Measurements from ENCODE around the gene SCARB1. TPM values are rescaled to one million over a fixed set of nuclear protein-coding genes. Genes with fewer than 3 reads are reported as not detected.

The SCARB1 gene
- total and polyA plus RNA-seq, 2 of the 13 experiments (the other 11 are each of a cell fraction or from before 2014, with no cell fraction given), result 63.4 to 160 TPM

DNA sequence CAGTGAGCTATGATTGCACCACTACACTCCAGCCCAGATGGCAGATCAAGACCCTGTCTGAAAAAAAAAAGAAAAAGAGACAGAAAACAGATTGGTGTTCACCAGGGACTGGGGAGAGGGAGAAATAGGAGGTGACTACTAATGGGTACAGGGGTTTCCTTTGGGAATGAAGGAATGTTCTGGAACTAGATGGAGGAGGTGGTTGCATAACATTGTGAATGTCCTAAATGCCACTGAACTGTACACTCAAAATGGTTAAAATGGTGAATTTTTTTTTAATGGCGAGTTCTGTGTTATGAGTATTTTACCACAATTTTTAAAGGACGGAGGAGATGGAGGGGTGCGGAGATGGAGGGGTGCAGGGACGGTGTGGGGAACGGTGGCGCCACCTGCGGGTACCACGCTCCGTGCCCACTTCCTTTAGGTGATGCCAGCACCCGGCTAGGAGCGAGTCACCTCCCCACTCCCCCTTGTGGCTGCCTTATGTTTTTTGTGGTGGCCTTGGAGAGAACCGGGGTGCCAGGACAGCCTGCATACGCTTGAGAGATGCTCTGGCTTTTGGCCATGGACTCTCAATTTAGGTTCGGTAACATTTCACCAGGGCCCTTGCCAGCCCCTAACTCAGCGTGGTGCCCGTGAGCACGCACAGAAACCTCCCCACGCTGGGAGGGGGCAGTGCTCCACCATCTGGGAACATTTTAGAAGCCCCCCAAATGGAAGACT lies 34.7 kb upstream of the SCARB1 start (continued):
- TF ChIP-seq ZBTB7B (CRISPR knock-in tag; IDR thresholded peaks at IDR 0.05) (peak; percentile 35; the same call in 1 of the 2 replicates), FOXC1 (CRISPR knock-in tag; IDR thresholded peaks at IDR 0.05; ENCODE audit: borderline replicate concordance) (no peak), ZBTB10 (CRISPR knock-in tag; IDR thresholded peaks at IDR 0.05; ENCODE audit: borderline replicate concordance) (peak; percentile 75; the same call in 1 of the 2 replicates), ETV5 (CRISPR knock-in tag; IDR thresholded peaks at IDR 0.05; ENCODE audit: borderline replicate concordance) (0 out of 2 replicates have a peak, but pooled peaks have one; percentile 25), ZNF768 (CRISPR knock-in tag; IDR thresholded peaks at IDR 0.05) (peak; percentile 19; the same call in 1 of the 2 replicates), ZNF691 (CRISPR knock-in tag; IDR thresholded peaks at IDR 0.05; ENCODE audit: borderline replicate concordance, low read depth) (peak; percentile 26; the same call in 1 of the 2 replicates), ZNF816 (CRISPR knock-in tag; IDR thresholded peaks at IDR 0.05; ENCODE audit: borderline replicate concordance) (no peak), STAG1 (CRISPR knock-in tag; IDR thresholded peaks at IDR 0.05) (peak; percentile 79), HMGXB4 (CRISPR knock-in tag; IDR thresholded peaks at IDR 0.05; ENCODE audit: borderline replicate concordance in 1 of 2, low read depth in 1 of 2) (peak; percentile 46 to 84), ZNF766 (CRISPR knock-in tag; IDR thresholded peaks at IDR 0.05; ENCODE audit: borderline replicate concordance) (0 out of 2 replicates have a peak, but pooled peaks have one; percentile 39), ZMYM3 (CRISPR knock-in tag; IDR thresholded peaks at IDR 0.05) (0 out of 2 replicates have a peak, but pooled peaks have one; percentile 11), ZMYM4 (CRISPR knock-in tag; IDR thresholded peaks at IDR 0.05) (no peak; the same call in 1 of the 2 replicates), TEAD3 (CRISPR knock-in tag; optimal IDR thresholded peaks at IDR 0.05; ENCODE audit: borderline replicate concordance) (peak; percentile 43), MED1 (CRISPR knock-in tag; IDR thresholded peaks at IDR 0.05) (peak; percentile 51), SALL1 (CRISPR knock-in tag; IDR thresholded peaks at IDR 0.05) (peak; percentile 57; the same call in 1 of the 2 replicates)
- TF ChIP-seq, protein P1, sequence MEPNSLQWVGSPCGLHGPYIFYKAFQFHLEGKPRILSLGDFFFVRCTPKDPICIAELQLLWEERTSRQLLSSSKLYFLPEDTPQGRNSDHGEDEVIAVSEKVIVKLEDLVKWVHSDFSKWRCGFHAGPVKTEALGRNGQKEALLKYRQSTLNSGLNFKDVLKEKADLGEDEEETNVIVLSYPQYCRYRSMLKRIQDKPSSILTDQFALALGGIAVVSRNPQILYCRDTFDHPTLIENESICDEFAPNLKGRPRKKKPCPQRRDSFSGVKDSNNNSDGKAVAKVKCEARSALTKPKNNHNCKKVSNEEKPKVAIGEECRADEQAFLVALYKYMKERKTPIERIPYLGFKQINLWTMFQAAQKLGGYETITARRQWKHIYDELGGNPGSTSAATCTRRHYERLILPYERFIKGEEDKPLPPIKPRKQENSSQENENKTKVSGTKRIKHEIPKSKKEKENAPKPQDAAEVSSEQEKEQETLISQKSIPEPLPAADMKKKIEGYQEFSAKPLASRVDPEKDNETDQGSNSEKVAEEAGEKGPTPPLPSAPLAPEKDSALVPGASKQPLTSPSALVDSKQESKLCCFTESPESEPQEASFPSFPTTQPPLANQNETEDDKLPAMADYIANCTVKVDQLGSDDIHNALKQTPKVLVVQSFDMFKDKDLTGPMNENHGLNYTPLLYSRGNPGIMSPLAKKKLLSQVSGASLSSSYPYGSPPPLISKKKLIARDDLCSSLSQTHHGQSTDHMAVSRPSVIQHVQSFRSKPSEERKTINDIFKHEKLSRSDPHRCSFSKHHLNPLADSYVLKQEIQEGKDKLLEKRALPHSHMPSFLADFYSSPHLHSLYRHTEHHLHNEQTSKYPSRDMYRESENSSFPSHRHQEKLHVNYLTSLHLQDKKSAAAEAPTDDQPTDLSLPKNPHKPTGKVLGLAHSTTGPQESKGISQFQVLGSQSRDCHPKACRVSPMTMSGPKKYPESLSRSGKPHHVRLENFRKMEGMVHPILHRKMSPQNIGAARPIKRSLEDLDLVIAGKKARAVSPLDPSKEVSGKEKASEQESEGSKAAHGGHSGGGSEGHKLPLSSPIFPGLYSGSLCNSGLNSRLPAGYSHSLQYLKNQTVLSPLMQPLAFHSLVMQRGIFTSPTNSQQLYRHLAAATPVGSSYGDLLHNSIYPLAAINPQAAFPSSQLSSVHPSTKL (CRISPR knock-in tag; IDR thresholded peaks at IDR 0.05), result 0 out of 2 replicates have a peak, but pooled peaks have one; percentile 14
